Activated naive CD8-positive, alpha-beta T cell (primary cell): ENCODE data around the gene AFF1.
"Not testable (repeated sequence)": the region's sequence is repeated elsewhere in the genome, so short reads cannot be mapped to it uniquely, and the experiment has no call there.

ENCODE experiments used
- H3K27ac Mint-ChIP-seq: one replicate; pipeline ENCODE4 v1.8.0; 2021; ENCODE audit warnings: mixed read lengths
- H3K27me3 Mint-ChIP-seq: one replicate; pipeline ENCODE4 v1.8.0; 2021; ENCODE audit warnings: mixed read lengths
- H3K36me3 Mint-ChIP-seq: one replicate; pipeline ENCODE4 v1.8.0; 2021; ENCODE audit warnings: mixed read lengths
- H3K4me1 Mint-ChIP-seq: one replicate; pipeline ENCODE4 v1.8.0; 2021; ENCODE audit warnings: low read depth, mixed read lengths
- H3K4me3 Mint-ChIP-seq: one replicate; pipeline ENCODE4 v1.8.0; 2021; ENCODE audit warnings: mild to moderate bottlenecking, mixed read lengths
- H3K9me3 Mint-ChIP-seq: one replicate; pipeline ENCODE4 v1.8.0; 2021; ENCODE audit warnings: low read depth, mixed read lengths

Gene AFF1

GRCh38 chr4:87085732-87086131, 150.9 kb downstream of the AFF1 start:
- not testable (repeated sequence) for H3K27ac Mint-ChIP-seq, H3K9me3 Mint-ChIP-seq, H3K36me3 Mint-ChIP-seq, H3K4me3 Mint-ChIP-seq, H3K27me3 Mint-ChIP-seq
- H3K4me1 Mint-ChIP-seq: peaks cover 17% of the 10 kb centered on the region

- Mint-ChIP-seq H3K27me3 (no peaks in the 10 kb centered on the region), H3K4me1 (peaks cover 16% of the 10 kb centered on the region), H3K27ac (no peak overlapping the region)
Measured at GRCh38 chr4:87086143-87086805, 151.5 kb downstream of the AFF1 start.

GRCh38 chr4:87087015-87087414, 152.2 kb downstream of the AFF1 start:
- H3K27ac Mint-ChIP-seq: no peak overlapping the region

More at GRCh38 chr4:87086143-87086805, 151.5 kb downstream of the AFF1 start:
- peaks cover 7% of the 10 kb centered on the region for H3K36me3 Mint-ChIP-seq
- H3K4me3 Mint-ChIP-seq: no peak overlapping the region
- H3K9me3 Mint-ChIP-seq: no peaks in the 10 kb centered on the region

GRCh38 chr4:87087420-87087819, 152.6 kb downstream of the AFF1 start:
- H3K9me3 Mint-ChIP-seq: no peaks in the 10 kb centered on the region
- peaks cover 7% of the 10 kb centered on the region for H3K36me3 Mint-ChIP-seq
- H3K27me3 Mint-ChIP-seq: no peaks in the 10 kb centered on the region
- H3K4me1 Mint-ChIP-seq: peaks cover 16% of the 10 kb centered on the region
- no peak overlapping the region for H3K27ac Mint-ChIP-seq
- H3K4me3 Mint-ChIP-seq: no peak overlapping the region

More at GRCh38 chr4:87087015-87087414, 152.2 kb downstream of the AFF1 start:
- peaks cover 13% of the 10 kb centered on the region for H3K4me1 Mint-ChIP-seq
- peaks cover 7% of the 10 kb centered on the region for H3K36me3 Mint-ChIP-seq
- no peak overlapping the region for H3K4me3 Mint-ChIP-seq
- no peaks in the 10 kb centered on the region for H3K9me3 Mint-ChIP-seq
- no peaks in the 10 kb centered on the region for H3K27me3 Mint-ChIP-seq

GRCh38 chr4:87088186-87088585, 153.4 kb downstream of the AFF1 start:
- peaks cover 7% of the 10 kb centered on the region for H3K36me3 Mint-ChIP-seq
- H3K9me3 Mint-ChIP-seq: no peaks in the 10 kb centered on the region
- H3K4me3 Mint-ChIP-seq: no peak overlapping the region
- no peaks in the 10 kb centered on the region for H3K27me3 Mint-ChIP-seq
- H3K27ac Mint-ChIP-seq: no peak overlapping the region
- H3K4me1 Mint-ChIP-seq: peaks cover 22% of the 10 kb centered on the region

- no peak overlapping the region for H3K4me3 Mint-ChIP-seq
- H3K9me3 Mint-ChIP-seq: no peaks in the 10 kb centered on the region
- no peaks in the 10 kb centered on the region for H3K27me3 Mint-ChIP-seq
- peaks cover 7% of the 10 kb centered on the region for H3K36me3 Mint-ChIP-seq
- H3K27ac Mint-ChIP-seq: no peak overlapping the region
- H3K4me1 Mint-ChIP-seq: peaks cover 30% of the 10 kb centered on the region
Measured at GRCh38 chr4:87089368-87089767, 154.6 kb downstream of the AFF1 start.

- H3K4me3 Mint-ChIP-seq: no peak overlapping the region
- no peaks in the 10 kb centered on the region for H3K9me3 Mint-ChIP-seq
- no peak overlapping the region for H3K27ac Mint-ChIP-seq
- peaks cover 27% of the 10 kb centered on the region for H3K4me1 Mint-ChIP-seq
- H3K36me3 Mint-ChIP-seq: peaks cover 2% of the 10 kb centered on the region
- no peaks in the 10 kb centered on the region for H3K27me3 Mint-ChIP-seq
Measured at GRCh38 chr4:87090305-87090704, 155.5 kb downstream of the AFF1 start.

GRCh38 chr4:87092389-87093141, 157.8 kb downstream of the AFF1 start:
- Mint-ChIP-seq H3K36me3 (peaks cover 2% of the 10 kb centered on the region), H3K27ac (peak overlapping the region; percentile 75), H3K4me1 (peaks cover 28% of the 10 kb centered on the region), H3K4me3 (no peak overlapping the region), H3K27me3 (no peaks in the 10 kb centered on the region), H3K9me3 (no peaks in the 10 kb centered on the region)

GRCh38 chr4:87093443-87094123, 158.8 kb downstream of the AFF1 start:
- H3K9me3 Mint-ChIP-seq: no peaks in the 10 kb centered on the region
- peak overlapping the region; percentile 75 for H3K27ac Mint-ChIP-seq
- H3K4me3 Mint-ChIP-seq: no peak overlapping the region
- H3K4me1 Mint-ChIP-seq: peaks cover 30% of the 10 kb centered on the region
- H3K36me3 Mint-ChIP-seq: peaks cover 2% of the 10 kb centered on the region
- no peaks in the 10 kb centered on the region for H3K27me3 Mint-ChIP-seq

- Mint-ChIP-seq H3K27me3 (no peaks in the 10 kb centered on the region), H3K36me3 (peaks cover 5% of the 10 kb centered on the region), H3K4me3 (no peak overlapping the region), H3K4me1 (peaks cover 46% of the 10 kb centered on the region), H3K27ac (no peak overlapping the region), H3K9me3 (no peaks in the 10 kb centered on the region)
Measured at GRCh38 chr4:87097075-87097474, 162.3 kb downstream of the AFF1 start.

GRCh38 chr4:87100168-87100567, 165.4 kb downstream of the AFF1 start:
- peaks cover 50% of the 10 kb centered on the region for H3K4me1 Mint-ChIP-seq
- peak overlapping the region; percentile 61 for H3K27ac Mint-ChIP-seq
- no peak overlapping the region for H3K4me3 Mint-ChIP-seq
- H3K9me3 Mint-ChIP-seq: no peaks in the 10 kb centered on the region
- no peaks in the 10 kb centered on the region for H3K27me3 Mint-ChIP-seq
- peaks cover 5% of the 10 kb centered on the region for H3K36me3 Mint-ChIP-seq

GRCh38 chr4:87101543-87102199, 166.9 kb downstream of the AFF1 start:
- Mint-ChIP-seq H3K36me3 (peaks cover 4% of the 10 kb centered on the region), H3K9me3 (no peaks in the 10 kb centered on the region), H3K27ac (peak overlapping the region; percentile 46), H3K4me3 (no peak overlapping the region), H3K27me3 (no peaks in the 10 kb centered on the region), H3K4me1 (peaks cover 61% of the 10 kb centered on the region)

GRCh38 chr4:87103086-87103485, 168.3 kb downstream of the AFF1 start:
- Mint-ChIP-seq H3K36me3 (peaks cover 10% of the 10 kb centered on the region), H3K9me3 (no peaks in the 10 kb centered on the region), H3K27me3 (no peaks in the 10 kb centered on the region), H3K27ac (peak overlapping the region; percentile 71), H3K4me1 (peaks cover 68% of the 10 kb centered on the region), H3K4me3 (peak overlapping the region; percentile 8)

- Mint-ChIP-seq H3K27me3 (no peaks in the 10 kb centered on the region), H3K36me3 (peaks cover 15% of the 10 kb centered on the region), H3K4me3 (peak overlapping the region; percentile 41), H3K27ac (peak overlapping the region; percentile 71), H3K9me3 (no peaks in the 10 kb centered on the region), H3K4me1 (peaks cover 69% of the 10 kb centered on the region)
Measured at GRCh38 chr4:87103691-87104187, 168.9 kb downstream of the AFF1 start.
